GM23338 (cell line): ENCODE data around the gene FNDC11. TPM values are rescaled to one million over a fixed set of nuclear protein-coding genes. Genes with fewer than 3 reads are reported as not detected.
"Not testable (repeated sequence)": the region's sequence is repeated elsewhere in the genome, so short reads cannot be mapped to it uniquely, and the experiment has no call there.

Source experiments
- ATAC-seq: fragments of 200-7000 bp; cut with Tn5 transposase; 3 replicates; pipeline ENCODE4 v1.9.1; 2020
- DNase-seq: peaks from one replicate; pipeline ENCODE4 v3.0.0-alpha.2; 2015; ENCODE audit warnings: low spot score
- H2AFZ ChIP-seq: fragments of 200-600 bp; sonication (generic); 2 replicates; pipeline ENCODE4 v1.8.0; 2016; ENCODE audit warnings: antibody characterized with exemption, mild to moderate bottlenecking, moderate library complexity
- H3F3A ChIP-seq: fragments of 200-600 bp; sonication (generic); replicated peaks from 2 replicates; pipeline ENCODE4 v1.8.0; 2017; ENCODE audit warnings: antibody characterized with exemption, mixed run types, low read depth
- H3K27ac ChIP-seq: fragments of 200-600 bp; sonication (generic); 2 replicates; pipeline ENCODE4 v1.6.1; 2016; ENCODE audit warnings: low read depth
- H3K27me3 ChIP-seq: fragments of 200-600 bp; sonication (generic); 2 replicates; pipeline ENCODE4 v1.8.0; 2016; ENCODE audit warnings: mild to moderate bottlenecking, mixed run types, moderate library complexity; ENCODE audit not compliant: insufficient read depth
- H3K36me3 ChIP-seq: fragments of 200-600 bp; sonication (generic); 2 replicates; pipeline ENCODE4 v1.8.0; 2016; ENCODE audit warnings: mild to moderate bottlenecking; ENCODE audit not compliant: insufficient read depth
- H3K4me1 ChIP-seq: fragments of 200-600 bp; sonication (generic); 2 replicates; pipeline ENCODE4 v1.8.0; 2016; ENCODE audit warnings: mild to moderate bottlenecking, moderate library complexity; ENCODE audit not compliant: insufficient read depth
- H3K4me2 ChIP-seq: fragments of 200-600 bp; sonication (generic); 2 replicates; pipeline ENCODE4 v1.7.1; 2017; ENCODE audit warnings: mixed run types
- H3K4me3 ChIP-seq: fragments of 200-600 bp; sonication (generic); 2 replicates; pipeline ENCODE4 v1.6.1; 2016; ENCODE audit warnings: mixed run types
- H3K79me2 ChIP-seq: fragments of 200-600 bp; sonication (generic); replicated peaks from 2 replicates; pipeline ENCODE4 v1.8.0; 2017; ENCODE audit warnings: mild to moderate bottlenecking; ENCODE audit not compliant: insufficient read depth
- H3K9me2 ChIP-seq: fragments of 200-600 bp; sonication (generic); 2 replicates; pipeline ENCODE4 v1.8.0; 2017; ENCODE audit not compliant: insufficient read depth
- H4K20me1 ChIP-seq: fragments of 200-600 bp; sonication (generic); replicated peaks from 2 replicates; pipeline ENCODE4 v1.8.0; 2017; ENCODE audit warnings: mild to moderate bottlenecking; ENCODE audit not compliant: insufficient read depth
- H3K27ac Mint-ChIP-seq: 2 replicates; pipeline ENCODE4 v1.8.0; 2020; ENCODE audit warnings: inconsistent platforms, mild to moderate bottlenecking, moderate library complexity, mixed read lengths
- H3K27me3 Mint-ChIP-seq: 3 replicates; pipeline ENCODE4 v1.8.0; 2022; ENCODE audit warnings: low read depth, mild to moderate bottlenecking, moderate library complexity, mixed read lengths, inconsistent platforms; ENCODE audit not compliant: insufficient read depth, poor library complexity
- H3K36me3 Mint-ChIP-seq: 3 replicates; pipeline ENCODE4 v1.8.0; 2021; ENCODE audit warnings: low read depth, mild to moderate bottlenecking, inconsistent platforms, moderate library complexity, mixed read lengths
- H3K4me1 Mint-ChIP-seq: 3 replicates; pipeline ENCODE4 v1.8.0; 2020; ENCODE audit warnings: mild to moderate bottlenecking, inconsistent platforms, mixed read lengths
- H3K4me3 Mint-ChIP-seq: 3 replicates; pipeline ENCODE4 v1.8.0; 2021; ENCODE audit warnings: moderate library complexity, mild to moderate bottlenecking, inconsistent platforms, mixed read lengths
- H3K9me3 Mint-ChIP-seq: 3 replicates; pipeline ENCODE4 v1.8.0; 2020; ENCODE audit warnings: moderate library complexity, mild to moderate bottlenecking, inconsistent platforms, mixed read lengths
- CREB1 ChIP-seq: fragments of 250-450 bp; sonication (Bioruptor Pico); IDR thresholded peaks from 2 replicates; pipeline ENCODE4 v1.5.0; 2020; ENCODE audit warnings: low read depth, mild to moderate bottlenecking, moderate library complexity
- CTCF ChIP-seq, 2 experiments: fragments of 200-600 bp in 1 of 2; sonication (generic) in 1 of 2; conservative IDR thresholded peaks; 2 replicates each; pipeline versions ENCODE4 v1.5.1 to v1.6.1; 2016 to 2017; ENCODE audit warnings: antibody characterized with exemption in 2 of 2, low read depth in 2 of 2, mild to moderate bottlenecking in 2 of 2, moderate library complexity in 1 of 2
- ETS1 ChIP-seq: IDR thresholded peaks from 2 replicates; pipeline ENCODE4 v1.6.1; 2016; ENCODE audit warnings: antibody characterized with exemption
- EZH2phosphoT487 ChIP-seq: fragments of 200-600 bp; sonication (generic); IDR thresholded peaks from one replicate; pipeline ENCODE4 v1.8.1; 2018; ENCODE audit warnings: antibody characterized with exemption; ENCODE audit not compliant: unreplicated experiment
- JUNB ChIP-seq: IDR thresholded peaks from one replicate; pipeline ENCODE4 v1.6.1; 2016; ENCODE audit warnings: antibody characterized with exemption; ENCODE audit not compliant: unreplicated experiment
- NANOG ChIP-seq: IDR thresholded peaks from 2 replicates; pipeline ENCODE4 v1.6.1; 2016; ENCODE audit warnings: antibody characterized with exemption, borderline replicate concordance
- REST ChIP-seq: IDR thresholded peaks from one replicate; pipeline ENCODE4 v1.6.1; 2018; ENCODE audit warnings: antibody characterized with exemption; ENCODE audit not compliant: unreplicated experiment
- STAT1 ChIP-seq: IDR thresholded peaks from one replicate; pipeline ENCODE4 v1.6.1; 2016; ENCODE audit warnings: antibody characterized with exemption; ENCODE audit not compliant: unreplicated experiment
- polyA plus RNA-seq: library from polyadenylated mRNA; unstranded; fragments of >200 nt; fragmentation: Nextera tagmentation; extraction: Ambion mirVana; gene quantifications from 2 replicates; pipeline ENCODE4 v1.2.1, GENCODE V29; 2016
- total RNA-seq: library from RNA; depleted of rRNA; stranded (reverse); fragments of >200 nt; shearing (Covaris generic); gene quantifications from 2 replicates; pipeline ENCODE4 v1.2.3, GENCODE V29; 2014; rRNA removed

The FNDC11 gene
- total and polyA plus RNA-seq, 2 experiments from 2014 or later, result 3.4 to 5.3 TPM

- H3K36me3 Mint-ChIP-seq, result peaks cover 30% of the 10 kb centered on the region
- H3K9me2 ChIP-seq, H3K4me3 ChIP-seq, H3K27me3 ChIP-seq, H4K20me1 ChIP-seq, H3F3A ChIP-seq, H3K4me1 ChIP-seq, H3K9me3 Mint-ChIP-seq, H3K4me1 Mint-ChIP-seq, H3K4me2 ChIP-seq, H2AFZ ChIP-seq, ATAC-seq, H3K27ac ChIP-seq, DNase-seq, H3K27me3 Mint-ChIP-seq, H3K27ac Mint-ChIP-seq, H3K4me3 Mint-ChIP-seq: not testable (repeated sequence)
- peaks cover 13% of the 10 kb centered on the region for H3K79me2 ChIP-seq
- H3K36me3 ChIP-seq, result peaks cover 15% of the 10 kb centered on the region; the same call in 1 of the 2 replicates
Measured at GRCh38 chr20:63601679-63602078, 47.7 kb downstream of the FNDC11 start.

- Histone ChIP-seq H4K20me1 (peaks cover 3% of the 10 kb centered on the region; the same call in 1 of the 2 replicates), H3F3A (0 out of 2 replicates have a peak, but pooled peaks cover 5% of the 10 kb centered on the region), H3K27ac (no peak overlapping the region), H3K4me1 (no peaks in the 10 kb centered on the region), H2AFZ (no peak overlapping the region), H3K27me3 (no peaks in the 10 kb centered on the region), H3K36me3 (peaks cover 15% of the 10 kb centered on the region; the same call in 1 of the 2 replicates), H3K4me3 (no peak overlapping the region), H3K9me2 (no peaks in the 10 kb centered on the region), H3K79me2 (peaks cover 13% of the 10 kb centered on the region), H3K4me2 (no peak overlapping the region)
- Mint-ChIP-seq H3K4me1 (no peaks in the 10 kb centered on the region), H3K27me3 (peaks cover 5% of the 10 kb centered on the region), H3K9me3 (no peaks in the 10 kb centered on the region), H3K4me3 (no peak overlapping the region), H3K27ac (no peak overlapping the region), H3K36me3 (peaks cover 30% of the 10 kb centered on the region)
- DNase-seq (no peak), ATAC-seq (no peak)
- TF ChIP-seq EZH2phosphoT487, result no peak
- TF ChIP-seq CREB1, result no peak
- no peak for TF ChIP-seq NANOG
- TF ChIP-seq STAT1, result no peak
- TF ChIP-seq ETS1, result no peak
- no peak for TF ChIP-seq JUNB
- TF ChIP-seq CTCF (conservative IDR thresholded peaks at IDR 0.05; ENCODE audit: low read depth in 2 of 2), result no peak
- no peak for TF ChIP-seq REST
Measured at GRCh38 chr20:63602321-63602720, 48.4 kb downstream of the FNDC11 start.

Other genes with a start within 250 kb of the FNDC11 start
- gene CHRNA4, start 192.8 kb upstream of the FNDC11 start, total RNA-seq, result 1.9 and 3.9 TPM in 2 replicates
- gene CHRNA4, start 192.8 kb upstream of the FNDC11 start, polyA plus RNA-seq, result 2.1 and 2.7 TPM in 2 replicates
- 61.7 and 92.4 TPM in 2 replicates for gene KCNQ2, start 81.5 kb upstream of the FNDC11 start, total RNA-seq
- gene KCNQ2, start 81.5 kb upstream of the FNDC11 start, polyA plus RNA-seq, result 67.9 and 68.5 TPM in 2 replicates
- 37.1 TPM in 2 replicates for gene EEF1A2, start 55.1 kb upstream of the FNDC11 start, total RNA-seq
- 1.3 and 1.4 TPM in 2 replicates for gene EEF1A2, start 55.1 kb upstream of the FNDC11 start, polyA plus RNA-seq
- 117 and 141 TPM in 2 replicates for gene PPDPF, start 33.4 kb upstream of the FNDC11 start, total RNA-seq
- gene PPDPF, start 33.4 kb upstream of the FNDC11 start, polyA plus RNA-seq, result 83.9 and 92.9 TPM in 2 replicates
- 0.28 TPM in 1 of 2 replicates, not detected in the other for gene PTK6, start 16.8 kb upstream of the FNDC11 start, total RNA-seq
- 0.07 TPM in 1 of 2 replicates, not detected in the other for gene PTK6, start 16.8 kb upstream of the FNDC11 start, polyA plus RNA-seq
- 0.50 and 0.59 TPM in 2 replicates for gene SRMS, start 6.4 kb upstream of the FNDC11 start, total RNA-seq
- 0.23 TPM in 1 of 2 replicates, not detected in the other for gene SRMS, start 6.4 kb upstream of the FNDC11 start, polyA plus RNA-seq
- 39.6 and 48.9 TPM in 2 replicates for gene HELZ2, start 20.1 kb downstream of the FNDC11 start, total RNA-seq
- gene HELZ2, start 20.1 kb downstream of the FNDC11 start, polyA plus RNA-seq, result 4.6 and 5.2 TPM in 2 replicates
- gene GMEB2, start 72.9 kb downstream of the FNDC11 start, total RNA-seq, result 19.3 and 20.6 TPM in 2 replicates
- 4.4 and 4.9 TPM in 2 replicates for gene GMEB2, start 72.9 kb downstream of the FNDC11 start, polyA plus RNA-seq
- 42.7 and 61.3 TPM in 2 replicates for gene STMN3, start 99.3 kb downstream of the FNDC11 start, total RNA-seq
- 28.6 and 29.7 TPM in 2 replicates for gene STMN3, start 99.3 kb downstream of the FNDC11 start, polyA plus RNA-seq
- 26.5 and 34.5 TPM in 2 replicates for gene RTEL1, start 104.2 kb downstream of the FNDC11 start, total RNA-seq
- 13.5 and 14.2 TPM in 2 replicates for gene RTEL1, start 104.2 kb downstream of the FNDC11 start, polyA plus RNA-seq
- 0.28 and 3.8 TPM in 2 replicates for gene TNFRSF6B, start 142.5 kb downstream of the FNDC11 start, total RNA-seq
- gene TNFRSF6B, start 142.5 kb downstream of the FNDC11 start, polyA plus RNA-seq, result not detected in 2 replicates
- gene ARFRP1, start 153.8 kb downstream of the FNDC11 start, total RNA-seq, result 19.0 and 24.6 TPM in 2 replicates
- gene ARFRP1, start 153.8 kb downstream of the FNDC11 start, polyA plus RNA-seq, result 16.7 and 18.6 TPM in 2 replicates
- gene ZGPAT, start 153.9 kb downstream of the FNDC11 start, total RNA-seq, result 25.5 and 39.2 TPM in 2 replicates
- 21.5 and 25.0 TPM in 2 replicates for gene ZGPAT, start 153.9 kb downstream of the FNDC11 start, polyA plus RNA-seq
- gene LIME1, start 182.5 kb downstream of the FNDC11 start, total RNA-seq, result 3.6 and 12.2 TPM in 2 replicates
- 4.7 and 7.4 TPM in 2 replicates for gene LIME1, start 182.5 kb downstream of the FNDC11 start, polyA plus RNA-seq
- gene SLC2A4RG, start 185.6 kb downstream of the FNDC11 start, total RNA-seq, result 33.8 and 42.0 TPM in 2 replicates
- gene SLC2A4RG, start 185.6 kb downstream of the FNDC11 start, polyA plus RNA-seq, result 22.8 and 25.3 TPM in 2 replicates